H1 (cell line): ENCODE measurements around the gene CHST11. TPM values are rescaled to one million over a fixed set of nuclear protein-coding genes. Genes with fewer than 3 reads are reported as not detected.

ENCODE experiments used
- CTCF ChIA-PET: fragments of 300-600 bp; sonication (Branson Sonifier 250); formaldehyde crosslinking; loops from one replicate; lab custom pipeline; 2021; ENCODE audit not compliant: partially characterized antibody; lab: Charles Lee
- POLR2A ChIA-PET: fragments of 300-600 bp; sonication (Branson Sonifier 250); formaldehyde crosslinking; loops from one replicate; lab custom pipeline; 2021; ENCODE audit warnings: inconsistent platforms; ENCODE audit not compliant: partially characterized antibody; lab: Charles Lee
- DNase-seq, 2 experiments: peaks; one replicate each; pipeline versions ENCODE4 v3.0.0 to v3.0.0-alpha.2; 2010 to 2022; ENCODE audit warnings: low spot score in 2 of 2, low read depth in 1 of 2, mixed read lengths in 1 of 2
- FAIRE-seq: peaks from 2 replicates; lab custom pipeline; 2011; peaks lifted over from hg19 to GRCh38; lab: Jason Lieb, UNC
- H2AFZ ChIP-seq: 2 replicates; pipeline ENCODE4 v1.8.1; 2012; ENCODE audit warnings: low read length, inconsistent platforms
- H2AK5ac ChIP-seq: 2 replicates; pipeline ENCODE4 v1.6.1; 2013; ENCODE audit warnings: low read depth, low read length
- H2BK120ac ChIP-seq: replicated peaks from 2 replicates; pipeline ENCODE3; 2013; ENCODE audit warnings: low read depth, low read length, inconsistent platforms
- H2BK12ac ChIP-seq: 2 replicates; pipeline ENCODE4 v1.6.1; 2013; ENCODE audit warnings: low read depth, low read length
- H2BK15ac ChIP-seq: 2 replicates; pipeline ENCODE4 v1.6.1; 2013; ENCODE audit warnings: low read length
- H2BK20ac ChIP-seq: 2 replicates; pipeline ENCODE4 v1.6.1; 2013; ENCODE audit warnings: low read length
- H2BK5ac ChIP-seq: 2 replicates; pipeline ENCODE4 v1.6.1; 2013; ENCODE audit warnings: low read depth, low read length
- H3K14ac ChIP-seq: 2 replicates; pipeline ENCODE4 v1.6.1; 2013; ENCODE audit warnings: inconsistent platforms; ENCODE audit not compliant: insufficient read length
- H3K18ac ChIP-seq: 2 replicates; pipeline ENCODE4 v1.6.1; 2013; ENCODE audit warnings: low read length; ENCODE audit errors: extremely low read depth
- H3K23ac ChIP-seq: 2 replicates; pipeline ENCODE4 v1.6.1; 2013; ENCODE audit warnings: inconsistent platforms; ENCODE audit not compliant: insufficient read length
- H3K23me2 ChIP-seq: 2 replicates; pipeline ENCODE4 v1.6.1; 2013; ENCODE audit warnings: low read depth, low read length
- H3K27ac ChIP-seq: 2 replicates; pipeline ENCODE4 v1.6.1; 2011; ENCODE audit warnings: low read depth, low read length, inconsistent platforms
- H3K27me3 ChIP-seq, 4 experiments: replicated peaks in 1 of 4; 1 replicate in 1 of 4; 2 replicates in 3 of 4; pipeline versions ENCODE4 v1.6.1 to v1.8.1; 2011 to 2013; ENCODE audit warnings: low read length in 3 of 4, mild to moderate bottlenecking in 3 of 4, inconsistent platforms in 2 of 4, mixed read lengths in 2 of 4, moderate library complexity in 1 of 4; ENCODE audit not compliant: control insufficient read depth in 3 of 4, insufficient read depth in 3 of 4; ENCODE audit errors: extremely low read depth in 1 of 4
- H3K36me3 ChIP-seq, 4 experiments: 2 replicates each; pipeline versions ENCODE4 v1.6.1 to v1.8.1; 2011 to 2013; ENCODE audit warnings: mild to moderate bottlenecking in 4 of 4, low read length in 3 of 4, moderate library complexity in 2 of 4, control low read depth in 1 of 4, inconsistent platforms in 1 of 4; ENCODE audit not compliant: insufficient read depth in 4 of 4, control insufficient read depth in 2 of 4
- H3K4ac ChIP-seq: replicated peaks from 2 replicates; pipeline ENCODE3; 2013; ENCODE audit warnings: low read length, low read depth, mixed read lengths, inconsistent platforms; ENCODE audit not compliant: insufficient read length
- H3K4me1 ChIP-seq, 4 experiments: replicated peaks in 1 of 4; 1 replicate in 1 of 4; 2 replicates in 3 of 4; pipeline versions ENCODE4 v1.6.1 to v1.8.1; 2011 to 2013; ENCODE audit warnings: low read length in 3 of 4, inconsistent platforms in 2 of 4, mixed read lengths in 1 of 4; ENCODE audit not compliant: insufficient read depth in 4 of 4, control insufficient read depth in 3 of 4
- H3K4me2 ChIP-seq, 2 experiments: 2 replicates each; pipeline versions ENCODE4 v1.6.1 to v1.8.1; 2011 to 2013; ENCODE audit warnings: low read depth in 2 of 2, low read length in 2 of 2, control low read depth in 1 of 2, inconsistent platforms in 1 of 2, mild to moderate bottlenecking in 1 of 2; ENCODE audit not compliant: insufficient read depth in 1 of 2
- H3K4me3 ChIP-seq, 4 experiments: fragments of 200-600, 300-600 bp in 1 of 4; sonication (generic), shearing (Covaris generic), sonication (Bioruptor Twin) in 1 of 4; 2 replicates each; pipeline versions ENCODE4 v1.5.1 to v1.8.1; 2011 to 2016; ENCODE audit warnings: low read length in 4 of 4, low read depth in 3 of 4, control low read depth in 2 of 4, inconsistent platforms in 2 of 4, mild to moderate bottlenecking in 2 of 4, mixed read lengths in 1 of 4, moderate library complexity in 1 of 4; ENCODE audit not compliant: insufficient read depth in 2 of 4; ENCODE audit errors: extremely low read depth in 1 of 4
- H3K56ac ChIP-seq: replicated peaks from 2 replicates; pipeline ENCODE3; 2013; ENCODE audit warnings: low read depth, mild to moderate bottlenecking, mixed read lengths, low read length, inconsistent platforms; ENCODE audit not compliant: insufficient read length
- H3K79me1 ChIP-seq: 2 replicates; pipeline ENCODE4 v1.6.1; 2013; ENCODE audit warnings: low read depth, low read length, control low read depth
- H3K79me2 ChIP-seq, 2 experiments: 2 replicates each; pipeline versions ENCODE4 v1.6.1 to v1.8.1; 2012 to 2013; ENCODE audit warnings: low read length in 2 of 2, mild to moderate bottlenecking in 2 of 2, inconsistent platforms in 1 of 2; ENCODE audit not compliant: insufficient read depth in 2 of 2, control insufficient read depth in 1 of 2
- H3K9ac ChIP-seq, 4 experiments: replicated peaks in 1 of 4; 1 replicate in 1 of 4; 2 replicates in 3 of 4; pipeline versions ENCODE4 v1.6.1 to v1.8.1; 2011 to 2013; ENCODE audit warnings: low read depth in 3 of 4, low read length in 3 of 4, control low read depth in 2 of 4, mild to moderate bottlenecking in 2 of 4, moderate library complexity in 2 of 4, inconsistent platforms in 1 of 4; ENCODE audit errors: extremely low read depth in 1 of 4
- H3K9me3 ChIP-seq, 2 experiments: 2 replicates each; pipeline versions ENCODE4 v1.6.1 to v1.8.1; 2012 to 2013; ENCODE audit warnings: mild to moderate bottlenecking in 2 of 2, moderate library complexity in 2 of 2, control low read depth in 1 of 2, inconsistent platforms in 1 of 2, low read depth in 1 of 2, low read length in 1 of 2, mixed read lengths in 1 of 2; ENCODE audit not compliant: insufficient read depth in 2 of 2
- H4K20me1 ChIP-seq, 2 experiments: replicated peaks in 1 of 2; 2 replicates each; pipeline versions ENCODE3 to v1.8.1; 2011 to 2013; ENCODE audit warnings: inconsistent platforms in 2 of 2, low read length in 2 of 2, mild to moderate bottlenecking in 1 of 2; ENCODE audit not compliant: insufficient read depth in 2 of 2, control insufficient read depth in 1 of 2
- H4K5ac ChIP-seq: 2 replicates; pipeline ENCODE4 v1.6.1; 2013; ENCODE audit warnings: low read length, low read depth, mixed read lengths, inconsistent platforms; ENCODE audit not compliant: insufficient read length
- H4K8ac ChIP-seq: 2 replicates; pipeline ENCODE4 v1.8.0; 2013; ENCODE audit warnings: mild to moderate bottlenecking, moderate library complexity, low read length, inconsistent platforms; ENCODE audit not compliant: insufficient read depth; ENCODE audit errors: extremely low read depth
- H4K91ac ChIP-seq: replicated peaks from 2 replicates; pipeline ENCODE3; 2013; ENCODE audit warnings: low read length, mixed read lengths, inconsistent platforms; ENCODE audit not compliant: insufficient read length
- CBX5 ChIP-seq: fragments of 300-800, 300-1000 bp; sonication (generic); IDR thresholded peaks from 2 replicates; pipeline ENCODE4 v1.7.1; 2016; ENCODE audit warnings: antibody characterized with exemption, low read length, low read depth
- EGR1 ChIP-seq: IDR thresholded peaks from 2 replicates; pipeline ENCODE4 v1.6.1; 2011; ENCODE audit warnings: low read depth, low read length, borderline replicate concordance
- NANOG ChIP-seq: IDR thresholded peaks from 2 replicates; pipeline ENCODE4 v1.6.1; 2011; ENCODE audit warnings: low read length, low read depth, mild to moderate bottlenecking, inconsistent platforms; ENCODE audit not compliant: insufficient read depth, poor library complexity, severe bottlenecking
- TAF1 ChIP-seq: IDR thresholded peaks from 2 replicates; pipeline ENCODE4 v1.6.1; 2011; ENCODE audit warnings: mild to moderate bottlenecking, low read depth, low read length
- WGBS, 2 experiments: shearing (Covaris generic) in 1 of 2; methylation state at CpG; one replicate each; pipeline versions ENCODE4 v1.1.6 to v1.1.7; 2013 to 2015; ENCODE audit warnings: low lambda C conversion rate in 2 of 2, mixed read lengths in 2 of 2, inconsistent platforms in 1 of 2, low coverage in 1 of 2, missing lambda C conversion rate in 1 of 2; ENCODE audit not compliant: insufficient replicate concordance in 2 of 2, insufficient coverage in 1 of 2, insufficient read length in 1 of 2; ENCODE audit errors: extremely low coverage in 1 of 2, missing lambda C conversion rate in 1 of 2; 5-methylcytosine and 5-hydroxymethylcytosine counted together
- polyA plus RNA-seq, 7 experiments: library from polyadenylated mRNA; depleted of rRNA in 3 of 7; stranded (reverse) in 5 of 7; unstranded in 2 of 7; fragments of >200 nt in 5 of 7; fragments of 200-250 nt in 2 of 7; gene quantifications; 1 replicate in 5 of 7; 2 replicates in 1 of 7; 4 replicates in 1 of 7; pipeline versions ENCODE4 v1.2.1 to v1.2.3, GENCODE V29; 2011 to 2013; ENCODE audit warnings: missing spikeins in 2 of 7, mixed read lengths in 2 of 7
- total RNA-seq: library from RNA; stranded (reverse); fragmentation: NEBNext Ultra II Directional; extraction: Animal tissue kit (Norgen Biotek cat#: 25700); gene quantifications from 2 replicates; pipeline ENCODE4 v1.2.1, GENCODE V29; 2021

Gene CHST11
- total and polyA plus RNA-seq, 2 of the 8 experiments (the other 6 are each of a cell fraction or from before 2014, with no cell fraction given) = 14.4 to 20.8 TPM

DNA sequence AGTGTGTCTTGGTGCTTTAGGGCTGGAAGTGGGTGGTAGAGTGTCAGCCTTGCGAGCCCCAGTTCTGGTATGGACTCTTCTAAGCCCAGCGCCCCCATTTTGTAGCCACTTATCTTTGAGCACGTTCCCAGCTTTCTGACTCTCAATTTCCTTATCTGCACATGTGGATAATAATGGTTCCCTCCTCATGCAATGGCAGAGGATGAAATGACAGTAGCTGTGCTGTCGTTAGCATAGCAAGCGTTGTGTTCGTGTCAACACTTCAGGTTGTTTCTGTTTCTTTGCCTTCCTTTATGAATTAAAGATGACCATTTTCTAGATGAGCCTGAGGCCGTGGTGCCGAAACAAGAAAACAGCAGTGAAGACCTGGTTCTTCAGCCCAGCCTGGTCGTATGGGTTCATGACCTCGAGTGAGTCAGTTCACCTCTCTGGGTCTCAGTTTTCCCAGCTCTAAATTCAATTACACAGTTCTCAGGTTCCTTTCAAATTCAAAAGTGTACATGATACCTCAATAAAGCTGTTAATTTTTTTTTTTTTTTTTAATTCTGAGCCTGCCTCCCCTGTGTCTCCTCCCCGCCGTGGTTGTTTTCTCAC, 268.3 kb downstream of the CHST11 start:
- H4K5ac ChIP-seq = no peak overlapping the region
- no peak overlapping the region for H2AK5ac ChIP-seq
- no peak overlapping the region for H3K4ac ChIP-seq
- no peak overlapping the region for H3K4me2 ChIP-seq
- 89% methylated on average over 12 of the region's 12 CpGs; no CpG with 5 or more reads in 1 of the 2 experiments for WGBS, 2 experiments
- no peak overlapping the region for H2BK12ac ChIP-seq
- H2BK20ac ChIP-seq = no peak overlapping the region
- H2BK120ac ChIP-seq = no peak overlapping the region
- H3K36me3 ChIP-seq = no peaks in the 10 kb centered on the region
- no peak overlapping the region for H3K18ac ChIP-seq
- no peak overlapping the region for H2AFZ ChIP-seq
- FAIRE-seq = no peak
- no peaks in the 10 kb centered on the region for H3K9me3 ChIP-seq
- H3K79me2 ChIP-seq = no peaks in the 10 kb centered on the region
- no peak overlapping the region for H3K14ac ChIP-seq
- H3K79me1 ChIP-seq = no peaks in the 10 kb centered on the region
- no peak overlapping the region for H2BK5ac ChIP-seq
- DNase-seq = no peak
- H3K4me1 ChIP-seq = peaks cover 4 to 12% (median 9%) of the 10 kb centered on the region in 4 experiments
- no peaks in the 10 kb centered on the region for H3K23me2 ChIP-seq
- no peaks in the 10 kb centered on the region for H3K27me3 ChIP-seq
- CTCF ChIA-PET = interaction anchor here (0.6 to 2.5 kb wide), 7 partner anchors 9 to 328 kb away, joined by 3 to 9 read pairs (median 3); partner anchors contain the start of gene SLC41A2
- H2BK15ac ChIP-seq = no peak overlapping the region
- no peak overlapping the region for H3K9ac ChIP-seq
- no peak overlapping the region for H4K91ac ChIP-seq
- no peak overlapping the region for H3K4me3 ChIP-seq
- peaks cover 0 to 1% of the 10 kb centered on the region in 2 experiments for H4K20me1 ChIP-seq
- no peak overlapping the region for H3K27ac ChIP-seq
- no peak overlapping the region for H3K56ac ChIP-seq
- POLR2A ChIA-PET = no interaction called here
- H3K23ac ChIP-seq = no peak overlapping the region
- H4K8ac ChIP-seq = no peak overlapping the region
- no peak for TF ChIP-seq CBX5
- TF ChIP-seq NANOG = no peak
- TF ChIP-seq TAF1 = no peak
- TF ChIP-seq EGR1 = no peak
